ENCODE measurements around the gene INPP5D. TPM values are rescaled to one million over a fixed set of nuclear protein-coding genes. Genes with fewer than 3 reads are reported as not detected.

The INPP5D gene
- total RNA-seq, 2 experiments from 2014 or later, result 157 to 163 TPM

DNA sequence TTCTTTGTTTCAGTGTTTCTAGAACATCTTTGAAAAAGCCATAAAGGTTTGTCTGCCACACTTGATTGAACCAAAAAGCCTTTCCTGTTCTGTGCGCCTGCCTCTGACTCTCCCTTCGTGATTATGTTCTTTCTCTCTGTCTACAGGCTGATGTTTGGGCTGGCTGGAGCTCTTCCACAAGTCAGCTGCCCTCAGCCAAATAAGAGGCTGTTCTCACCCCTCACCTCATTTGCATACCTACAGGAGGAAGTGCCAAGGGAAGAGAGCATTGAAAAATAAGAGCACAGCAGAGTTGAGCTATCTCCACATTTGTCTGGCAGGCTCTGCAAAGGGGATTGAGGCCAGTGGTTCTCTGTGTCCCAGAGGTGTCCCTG lies 15.8 kb downstream of the INPP5D start:
- H3K27ac Mint-ChIP-seq, result no peak overlapping the region
- H3K9me3 Mint-ChIP-seq, result peaks cover 3% of the 10 kb centered on the region
- H3K4me3 Mint-ChIP-seq, result no peak overlapping the region
- DNase-seq, result peak; percentile 52
- H3K4me1 Mint-ChIP-seq, result peaks cover 48% of the 10 kb centered on the region
- ChIA-PET POLR2A (interaction anchor here (0.8 to 15.5 kb wide), 7 partner anchors 8 to 187 kb away, joined by 3 to 335 read pairs (median 5); partner anchors contain the start of gene INPP5D), CTCF (interaction anchor here (0.6 to 4.7 kb wide), 6 partner anchors 9 to 176 kb away, joined by 3 to 35 read pairs (median 4); partner anchors contain the start of genes ATG16L1 and INPP5D)
- H3K27me3 Mint-ChIP-seq, result no peaks in the 10 kb centered on the region
- peaks cover 39% of the 10 kb centered on the region for H3K36me3 Mint-ChIP-seq (ENCODE audit: low read depth)

DNA sequence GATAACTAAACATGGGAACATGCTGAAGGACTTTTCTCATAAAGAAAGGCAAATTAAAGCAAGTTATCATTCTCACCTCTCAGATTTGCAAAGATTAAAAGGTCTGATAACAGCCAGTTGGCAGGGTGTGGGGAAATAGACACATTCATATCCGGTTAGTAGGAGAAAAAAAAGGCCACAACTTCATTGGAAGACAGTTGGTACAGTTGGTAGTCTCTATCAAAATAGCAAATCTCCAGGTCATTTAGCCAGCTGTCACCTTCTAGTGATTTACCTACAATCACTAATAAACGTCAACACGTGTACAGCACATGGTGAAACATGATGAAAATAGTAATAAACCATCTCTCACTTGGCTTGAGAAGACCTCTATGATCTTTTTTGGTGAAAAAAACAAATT lies 16.6 kb downstream of the INPP5D start:
- POLR2A ChIA-PET, result interaction anchor here (1.1 to 15.5 kb wide), 5 partner anchors 7 to 175 kb away, joined by 3 to 335 read pairs (median 6); partner anchors contain the start of genes ATG16L1 and INPP5D
- CTCF ChIA-PET, result interaction anchor here (2.0 to 4.7 kb wide), 2 partner anchors 16 to 24 kb away, joined by 5 to 35 read pairs; partner anchors contain the start of gene INPP5D
- Mint-ChIP-seq H3K4me3 (no peak overlapping the region), H3K4me1 (peaks cover 53% of the 10 kb centered on the region), H3K27me3 (no peaks in the 10 kb centered on the region), H3K27ac (no peak overlapping the region), H3K36me3 (ENCODE audit: low read depth) (peaks cover 37% of the 10 kb centered on the region), H3K9me3 (peaks cover 2% of the 10 kb centered on the region)
- DNase-seq, result peak; percentile 21

DNA sequence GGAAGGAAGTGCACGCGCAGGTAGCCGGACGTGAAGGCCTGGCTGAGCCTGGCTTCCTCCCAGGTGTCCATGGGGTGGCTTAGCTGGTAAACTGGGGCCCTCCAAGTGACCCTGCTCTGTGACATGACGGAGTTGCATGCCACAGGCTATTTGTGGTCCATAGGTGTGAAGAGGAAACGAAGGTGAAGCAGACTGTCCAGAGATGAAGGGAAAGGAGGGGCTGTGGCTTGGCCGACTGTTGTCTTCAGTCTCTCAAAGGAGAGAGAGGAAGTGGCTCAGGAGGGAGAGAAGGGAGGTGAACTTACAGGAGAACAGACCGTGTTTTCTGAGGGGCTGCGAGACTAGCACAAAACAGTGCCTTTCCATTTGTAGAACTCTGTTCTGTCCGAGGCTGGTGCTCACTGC lies 19.3 kb downstream of the INPP5D start:
- Mint-ChIP-seq H3K27me3 (no peaks in the 10 kb centered on the region), H3K9me3 (no peaks in the 10 kb centered on the region), H3K36me3 (ENCODE audit: low read depth) (peaks cover 61% of the 10 kb centered on the region), H3K4me3 (peak overlapping the region; percentile 63), H3K4me1 (peaks cover 68% of the 10 kb centered on the region), H3K27ac (peak overlapping the region; percentile 97)
- ChIA-PET CTCF (interaction anchor here (0.6 to 1.7 kb wide), 5 partner anchors 11 to 342 kb away, joined by 3 to 7 read pairs (median 3); partner anchors contain the start of gene INPP5D), POLR2A (interaction anchor here (1.2 to 15.5 kb wide), 6 partner anchors 16 to 189 kb away, joined by 3 to 335 read pairs (median 8); partner anchors contain the start of gene INPP5D)
- DNase-seq, result peak; percentile 62

GRCh38 chr2:233079953-233080835 lies 20.1 kb downstream of the INPP5D start:
- Mint-ChIP-seq H3K27me3 (no peaks in the 10 kb centered on the region), H3K9me3 (no peaks in the 10 kb centered on the region), H3K36me3 (ENCODE audit: low read depth) (peaks cover 67% of the 10 kb centered on the region), H3K27ac (peak overlapping the region; percentile 97), H3K4me1 (peaks cover 75% of the 10 kb centered on the region), H3K4me3 (peak overlapping the region; percentile 63)
- peak; percentile 41 for DNase-seq
- ChIA-PET POLR2A (interaction anchor here (1.0 to 15.5 kb wide), 10 partner anchors 9 to 530 kb away, joined by 3 to 335 read pairs (median 5); partner anchors contain the start of genes ATG16L1, EIF4E2, INPP5D and TIGD1), CTCF (interaction anchor here (0.5 to 4.4 kb wide), 4 partner anchors 12 to 188 kb away, joined by 3 to 33 read pairs (median 3); partner anchors contain the start of gene INPP5D)

GRCh38 chr2:233080836-233081229 lies 20.7 kb downstream of the INPP5D start:
- no peak for DNase-seq
- Mint-ChIP-seq H3K36me3 (ENCODE audit: low read depth) (peaks cover 73% of the 10 kb centered on the region), H3K4me3 (peak overlapping the region; percentile 50), H3K4me1 (peaks cover 82% of the 10 kb centered on the region), H3K27me3 (no peaks in the 10 kb centered on the region), H3K9me3 (no peaks in the 10 kb centered on the region), H3K27ac (peak overlapping the region; percentile 97)
- POLR2A ChIA-PET, result interaction anchor here (1.0 to 15.5 kb wide), 10 partner anchors 10 to 530 kb away, joined by 3 to 335 read pairs (median 5); partner anchors contain the start of genes ATG16L1, EIF4E2, INPP5D and TIGD1
- CTCF ChIA-PET, result interaction anchor here (4.4 kb wide), 1 partner anchor 20 kb away, joined by 33 read pairs; the partner anchor contains the start of gene INPP5D

- H3K4me1 Mint-ChIP-seq, result peaks cover 86% of the 10 kb centered on the region
- ChIA-PET POLR2A (interaction anchor here (1.0 to 15.5 kb wide), 11 partner anchors 10 to 531 kb away, joined by 3 to 335 read pairs (median 5); partner anchors contain the start of genes ATG16L1, EIF4E2, INPP5D and TIGD1), CTCF (interaction anchor here (4.4 kb wide), 1 partner anchor 21 kb away, joined by 33 read pairs; the partner anchor contains the start of gene INPP5D)
- peak overlapping the region; percentile 97 for H3K27ac Mint-ChIP-seq
- H3K4me3 Mint-ChIP-seq, result peak overlapping the region; percentile 50
- DNase-seq, result peak; percentile 72
- no peaks in the 10 kb centered on the region for H3K9me3 Mint-ChIP-seq
- no peaks in the 10 kb centered on the region for H3K27me3 Mint-ChIP-seq
- H3K36me3 Mint-ChIP-seq (ENCODE audit: low read depth), result peaks cover 76% of the 10 kb centered on the region
These were observed 21.1 kb downstream of the INPP5D start for GRCh38 chr2:233081232-233081730.

GRCh38 chr2:233081731-233082221 lies 21.6 kb downstream of the INPP5D start:
- POLR2A ChIA-PET, result interaction anchor here (0.7 to 15.5 kb wide), 16 partner anchors 8 to 531 kb away, joined by 3 to 335 read pairs (median 4); partner anchors contain the start of genes ATG16L1, EIF4E2, INPP5D and TIGD1
- Mint-ChIP-seq H3K9me3 (no peaks in the 10 kb centered on the region), H3K4me3 (peak overlapping the region; percentile 50), H3K4me1 (peaks cover 91% of the 10 kb centered on the region), H3K36me3 (ENCODE audit: low read depth) (peaks cover 81% of the 10 kb centered on the region), H3K27me3 (no peaks in the 10 kb centered on the region), H3K27ac (peak overlapping the region; percentile 97)
- CTCF ChIA-PET, result interaction anchor here (0.6 to 4.4 kb wide), 10 partner anchors 10 to 476 kb away, joined by 3 to 33 read pairs (median 3); partner anchors contain the start of genes ATG16L1 and INPP5D
- no peak for DNase-seq

DNA sequence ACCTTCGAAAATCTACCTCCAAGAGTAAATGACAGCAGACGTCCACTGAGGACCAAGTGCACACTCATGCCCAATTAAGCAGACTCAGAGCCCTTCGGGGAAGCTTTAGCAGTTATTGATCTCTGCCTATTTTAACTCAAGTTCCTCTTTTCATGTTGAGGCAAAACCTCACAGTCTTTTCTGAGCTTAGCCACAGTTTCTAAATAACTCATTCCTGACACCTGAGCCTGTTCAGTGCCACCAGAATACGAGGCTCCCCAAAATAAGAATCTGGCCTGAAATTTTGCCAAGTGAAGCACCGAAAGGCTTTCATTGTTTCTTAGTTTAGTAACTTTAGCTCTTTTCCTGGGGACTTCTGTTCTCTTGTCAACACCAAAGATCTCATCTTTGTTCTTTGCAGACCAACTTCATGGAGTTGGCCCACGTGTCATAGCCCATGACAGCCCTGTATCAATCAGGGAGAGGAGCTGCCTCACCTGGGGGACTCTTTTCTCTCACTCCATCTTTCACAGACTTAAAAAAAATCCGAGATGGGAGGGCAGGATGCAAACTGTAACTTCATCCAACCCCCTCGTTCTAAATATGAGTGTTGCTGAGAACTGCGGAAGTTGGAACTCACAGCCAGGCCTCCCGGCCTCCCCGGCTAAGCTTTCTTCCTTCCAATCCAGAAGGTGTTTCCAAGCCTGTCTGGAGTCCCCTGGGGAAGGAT lies 22.2 kb downstream of the INPP5D start:
- peaks cover 84% of the 10 kb centered on the region for H3K36me3 Mint-ChIP-seq (ENCODE audit: low read depth)
- POLR2A ChIA-PET, result interaction anchor here (0.7 to 15.5 kb wide), 15 partner anchors 9 to 532 kb away, joined by 3 to 335 read pairs (median 5); partner anchors contain the start of genes ATG16L1, EIF4E2, INPP5D and TIGD1
- DNase-seq, result no peak

GRCh38 chr2:233082931-233083755 lies 23.0 kb downstream of the INPP5D start:
- Mint-ChIP-seq H3K27me3 (no peaks in the 10 kb centered on the region), H3K9me3 (no peaks in the 10 kb centered on the region), H3K4me1 (peaks cover 95% of the 10 kb centered on the region), H3K4me3 (peak overlapping the region; percentile 73), H3K36me3 (ENCODE audit: low read depth) (peaks cover 86% of the 10 kb centered on the region), H3K27ac (peak overlapping the region; percentile 97)
- ChIA-PET POLR2A (interaction anchor here (0.7 to 15.5 kb wide), 14 partner anchors 7 to 533 kb away, joined by 3 to 335 read pairs (median 6); partner anchors contain the start of genes ATG16L1, EIF4E2, INPP5D and TIGD1), CTCF (interaction anchor here (0.8 to 4.4 kb wide), 10 partner anchors 8 to 249 kb away, joined by 3 to 33 read pairs (median 3); partner anchors contain the start of genes ATG16L1 and INPP5D)
- no peak for DNase-seq

More for the DNA sequence above, 22.2 kb downstream of the INPP5D start:
- Mint-ChIP-seq H3K27ac (peak overlapping the region; percentile 97), H3K4me1 (peaks cover 94% of the 10 kb centered on the region), H3K27me3 (no peaks in the 10 kb centered on the region), H3K9me3 (no peaks in the 10 kb centered on the region), H3K4me3 (peak overlapping the region; percentile 50)
- CTCF ChIA-PET, result interaction anchor here (0.6 to 4.4 kb wide), 13 partner anchors 9 to 477 kb away, joined by 3 to 33 read pairs (median 3); partner anchors contain the start of genes ATG16L1 and INPP5D

DNA sequence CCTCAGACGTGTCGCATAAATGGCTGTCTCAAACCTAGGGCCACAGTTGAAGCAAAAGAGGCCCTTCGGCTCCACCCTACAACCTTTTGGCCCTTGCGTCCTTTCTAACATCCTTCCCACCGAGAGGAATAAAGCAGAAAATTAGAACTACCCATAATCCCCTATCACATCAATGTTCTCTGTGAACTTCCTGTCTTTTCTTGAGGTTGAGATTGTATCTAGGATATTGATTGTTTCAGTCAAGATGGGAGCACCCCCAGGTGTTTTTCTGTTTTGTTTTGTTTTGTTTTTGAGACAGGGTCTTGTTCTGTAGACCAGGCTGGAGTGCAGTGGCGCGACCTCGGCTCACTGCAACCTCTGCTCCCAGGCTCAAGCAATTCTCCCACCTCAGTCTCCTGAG lies 23.6 kb downstream of the INPP5D start:
- CTCF ChIA-PET, result interaction anchor here (1.0 to 4.4 kb wide), 5 partner anchors 20 to 322 kb away, joined by 3 to 33 read pairs (median 4); partner anchors contain the start of gene INPP5D
- DNase-seq, result no peak
- H3K27ac Mint-ChIP-seq, result peak overlapping the region; percentile 97
- no peaks in the 10 kb centered on the region for H3K9me3 Mint-ChIP-seq
- H3K4me3 Mint-ChIP-seq, result peak overlapping the region; percentile 73
- POLR2A ChIA-PET, result interaction anchor here (0.9 to 15.5 kb wide), 8 partner anchors 8 to 184 kb away, joined by 3 to 335 read pairs (median 8); partner anchors contain the start of genes ATG16L1 and INPP5D
- H3K36me3 Mint-ChIP-seq (ENCODE audit: low read depth), result peaks cover 87% of the 10 kb centered on the region
- H3K27me3 Mint-ChIP-seq, result no peaks in the 10 kb centered on the region
- H3K4me1 Mint-ChIP-seq, result peaks cover 94% of the 10 kb centered on the region
